H9 (cell line): Measurements from ENCODE around the gene PGS1. TPM values are rescaled to one million over a fixed set of nuclear protein-coding genes. Genes with fewer than 3 reads are reported as not detected.
A peak's percentile ranks its signal among the peaks of the same experiment; 100 is the strongest.

Source experiments
- DNase-seq: peaks from one replicate; pipeline ENCODE4 v3.0.0-alpha.2; 2017
- H2AFZ ChIP-seq: one replicate; pipeline ENCODE4 v1.6.1; 2013; ENCODE audit warnings: mild to moderate bottlenecking, low read length, control low read depth, moderate library complexity
- H2AK5ac ChIP-seq: 2 replicates; pipeline ENCODE4 v1.6.1; 2013; ENCODE audit warnings: low read length, control low read depth, mixed read lengths; ENCODE audit not compliant: insufficient read length
- H2BK120ac ChIP-seq: one replicate; pipeline ENCODE4 v1.6.1; 2013; ENCODE audit warnings: low read depth, mild to moderate bottlenecking, low read length, control low read depth, inconsistent platforms; ENCODE audit not compliant: poor library complexity, severe bottlenecking
- H2BK12ac ChIP-seq: 2 replicates; pipeline ENCODE4 v1.6.1; 2013; ENCODE audit warnings: low read length, control low read depth, mixed read lengths, low read depth; ENCODE audit not compliant: insufficient read length
- H2BK15ac ChIP-seq: 2 replicates; pipeline ENCODE4 v1.6.1; 2013; ENCODE audit warnings: low read depth, low read length, control low read depth
- H2BK20ac ChIP-seq: one replicate; pipeline ENCODE4 v1.6.1; 2013; ENCODE audit warnings: low read depth, mild to moderate bottlenecking, low read length, control low read depth, inconsistent platforms; ENCODE audit not compliant: poor library complexity, severe bottlenecking
- H2BK5ac ChIP-seq: 2 replicates; pipeline ENCODE4 v1.6.1; 2013; ENCODE audit warnings: low read length, control low read depth, mixed read lengths; ENCODE audit not compliant: insufficient read length
- H3K14ac ChIP-seq: 2 replicates; pipeline ENCODE4 v1.6.1; 2013; ENCODE audit warnings: low read length, control low read depth; ENCODE audit not compliant: insufficient read depth
- H3K18ac ChIP-seq: 2 replicates; pipeline ENCODE4 v1.6.1; 2013; ENCODE audit warnings: low read depth, mild to moderate bottlenecking, mixed read lengths, low read length, control low read depth; ENCODE audit not compliant: insufficient read length
- H3K23ac ChIP-seq: 2 replicates; pipeline ENCODE4 v1.6.1; 2013; ENCODE audit warnings: low read length, control low read depth, mixed read lengths, low read depth; ENCODE audit not compliant: insufficient read length
- H3K23me2 ChIP-seq: 2 replicates; pipeline ENCODE4 v1.6.1; 2013; ENCODE audit warnings: low read depth, mild to moderate bottlenecking, mixed read lengths, low read length, control low read depth; ENCODE audit not compliant: insufficient read length, poor library complexity, severe bottlenecking
- H3K27ac ChIP-seq: 2 replicates; pipeline ENCODE4 v1.5.1; 2013; ENCODE audit warnings: low read length, control low read depth, mixed read lengths, low read depth; ENCODE audit not compliant: insufficient read length
- H3K27me3 ChIP-seq: 2 replicates; pipeline ENCODE4 v1.6.1; 2013; ENCODE audit warnings: low read length, control low read depth, inconsistent platforms; ENCODE audit not compliant: insufficient read depth
- H3K4ac ChIP-seq: 2 replicates; pipeline ENCODE4 v1.6.1; 2013; ENCODE audit warnings: low read depth, mild to moderate bottlenecking, control low read depth, inconsistent platforms, low read length, moderate library complexity
- H3K4me1 ChIP-seq: 2 replicates; pipeline ENCODE4 v1.6.1; 2013; ENCODE audit warnings: low read length, control low read depth, inconsistent platforms; ENCODE audit not compliant: insufficient read depth
- H3K4me2 ChIP-seq: 2 replicates; pipeline ENCODE4 v1.6.1; 2013; ENCODE audit warnings: low read length, control low read depth, mixed read lengths; ENCODE audit not compliant: insufficient read length, insufficient read depth
- H3K56ac ChIP-seq: 2 replicates; pipeline ENCODE4 v1.6.1; 2013; ENCODE audit warnings: low read depth, mild to moderate bottlenecking, mixed read lengths, low read length, control low read depth; ENCODE audit not compliant: insufficient read length
- H3K79me1 ChIP-seq: 2 replicates; pipeline ENCODE4 v1.6.1; 2013; ENCODE audit warnings: low read depth, mild to moderate bottlenecking, moderate library complexity, low read length, control low read depth, inconsistent platforms; ENCODE audit not compliant: insufficient read depth, poor library complexity, severe bottlenecking
- H3K79me2 ChIP-seq: 2 replicates; pipeline ENCODE4 v1.6.1; 2013; ENCODE audit warnings: low read length, control low read depth, inconsistent platforms; ENCODE audit not compliant: insufficient read depth
- H3K9ac ChIP-seq: 2 replicates; pipeline ENCODE4 v1.6.1; 2013; ENCODE audit warnings: low read length, control low read depth, mixed read lengths; ENCODE audit not compliant: insufficient read length; ENCODE audit errors: extremely low read depth
- H3K9me3 ChIP-seq: one replicate; pipeline ENCODE4 v1.6.1; 2013; ENCODE audit warnings: low read depth, low read length, inconsistent platforms; ENCODE audit not compliant: control insufficient read depth
- H3T11ph ChIP-seq: one replicate; pipeline ENCODE4 v1.6.1; 2013; ENCODE audit warnings: mild to moderate bottlenecking, low read length, control low read depth, inconsistent platforms
- H4K20me1 ChIP-seq: one replicate; pipeline ENCODE4 v1.6.1; 2013; ENCODE audit not compliant: control insufficient read depth, insufficient read length, insufficient read depth
- H4K5ac ChIP-seq: 2 replicates; pipeline ENCODE4 v1.6.1; 2013; ENCODE audit warnings: low read depth, mild to moderate bottlenecking, mixed read lengths, low read length, control low read depth; ENCODE audit not compliant: insufficient read length
- H4K8ac ChIP-seq: replicated peaks from 2 replicates; pipeline ENCODE4 v1.6.1; 2013; ENCODE audit warnings: low read length, control low read depth, mixed read lengths, low read depth; ENCODE audit not compliant: insufficient read length
- H4K91ac ChIP-seq: 2 replicates; pipeline ENCODE4 v1.6.1; 2013; ENCODE audit warnings: low read depth, mild to moderate bottlenecking, moderate library complexity, mixed read lengths, low read length, control low read depth; ENCODE audit not compliant: insufficient read length
- H3K27ac Mint-ChIP-seq, 3 experiments: 2 replicates in 2 of 3; 3 replicates in 1 of 3; pipeline ENCODE4 v1.8.0; 2020 to 2021; ENCODE audit warnings: mixed read lengths in 3 of 3, mild to moderate bottlenecking in 1 of 3, moderate library complexity in 1 of 3
- H3K27me3 Mint-ChIP-seq: 2 replicates; pipeline ENCODE4 v1.8.0; 2021; ENCODE audit warnings: low read depth, mild to moderate bottlenecking, moderate library complexity, mixed read lengths
- H3K36me3 Mint-ChIP-seq, 3 experiments: 2 replicates in 2 of 3; 3 replicates in 1 of 3; pipeline ENCODE4 v1.8.0; 2020 to 2021; ENCODE audit warnings: low read depth in 3 of 3, mixed read lengths in 3 of 3; ENCODE audit not compliant: insufficient read depth in 1 of 3
- H3K4me1 Mint-ChIP-seq, 2 experiments: 2 replicates each; pipeline ENCODE4 v1.8.0; 2020; ENCODE audit warnings: mixed read lengths in 2 of 2
- H3K4me3 Mint-ChIP-seq, 2 experiments: 2 replicates in 1 of 2; 3 replicates in 1 of 2; pipeline ENCODE4 v1.8.0; 2020 to 2021; ENCODE audit warnings: mild to moderate bottlenecking in 2 of 2, mixed read lengths in 2 of 2, moderate library complexity in 1 of 2
- H3K9me3 Mint-ChIP-seq, 2 experiments: 2 replicates in 1 of 2; 3 replicates in 1 of 2; pipeline ENCODE4 v1.8.0; 2020; ENCODE audit warnings: mild to moderate bottlenecking in 2 of 2, mixed read lengths in 2 of 2, moderate library complexity in 1 of 2
- CTCF ChIP-seq: fragments of 200-600 bp; sonication (generic); conservative IDR thresholded peaks from 3 replicates; pipeline ENCODE4 v1.8.0; 2021; ENCODE audit warnings: antibody characterized with exemption, mild to moderate bottlenecking
- WGBS: extraction: QIAGEN DNeasy Blood & Tissue Kit; methylation state at CpG from one replicate; pipeline ENCODE4 v1.1.7; 2013; ENCODE audit warnings: missing lambda C conversion rate, low lambda C conversion rate, mixed read lengths; ENCODE audit not compliant: insufficient read length; ENCODE audit errors: extremely low coverage; 5-methylcytosine and 5-hydroxymethylcytosine counted together
- total RNA-seq: library from RNA; stranded (reverse); gene quantifications from 2 replicates; pipeline ENCODE4 v1.2.1, GENCODE V29; 2021

PGS1 gene
- total RNA-seq, 1 experiment from 2014 or later: 45.7 TPM

GRCh38 chr17:78359997-78360370 is 18.5 kb upstream of the PGS1 start, which contains the start of gene SOCS3:
SOCS3 (minus strand) TSS chr17:78360077; CDS start chr17:78359095, 982 bp downstream.
- WGBS: no CpG with 5 or more reads among the region's 59 CpGs
- H3K23ac ChIP-seq: no peak within 1 kb of the TSS

More at GRCh38 chr17:78359997-78360370, 18.5 kb upstream of the PGS1 start, which contains the start of gene SOCS3:
- TF ChIP-seq CTCF: no peak
- DNase-seq: peak; percentile 96
- Histone ChIP-seq H3K79me2 (peaks cover 15% of the 10 kb centered on the region; the same call in 1 of the 2 replicates), H3K27me3 (no peaks in the 10 kb centered on the region; the same call in 1 of the 2 replicates), H4K20me1 (no peaks in the 10 kb centered on the region), H3K4me2 (peak within 1 kb of the TSS; percentile 77), H3K23me2 (peaks cover 19% of the 10 kb centered on the region), H2BK15ac (no peak within 1 kb of the TSS; the same call in 1 of the 2 replicates), H2AFZ (no peak within 1 kb of the TSS), H2BK12ac (no peak within 1 kb of the TSS), H4K5ac (no peak within 1 kb of the TSS), H2BK120ac (no peak within 1 kb of the TSS), H3K4ac (peak within 1 kb of the TSS; percentile 14; the same call in 1 of the 2 replicates), H3T11ph (no peak within 1 kb of the TSS), H4K91ac (no peak within 1 kb of the TSS), H3K14ac (peak within 1 kb of the TSS; percentile 72), H3K79me1 (no peaks in the 10 kb centered on the region), H3K9ac (peak within 1 kb of the TSS; percentile 75), H3K4me1 (peaks cover 25% of the 10 kb centered on the region; the same call in 1 of the 2 replicates), H2BK20ac (no peak within 1 kb of the TSS), H4K8ac (no peak within 1 kb of the TSS), H3K9me3 (no peaks in the 10 kb centered on the region), H3K56ac (no peak within 1 kb of the TSS), H2AK5ac (no peak within 1 kb of the TSS), H3K18ac (peak within 1 kb of the TSS; percentile 78), H2BK5ac (no peak within 1 kb of the TSS), H3K27ac (no peak within 1 kb of the TSS)
- Mint-ChIP-seq H3K4me1 (peaks cover 64 to 70% of the 10 kb centered on the region in 2 experiments), H3K27me3 (peaks cover 59% of the 10 kb centered on the region), H3K4me3 (peak within 1 kb of the TSS; percentile 68 to 87), H3K27ac (peak within 1 kb of the TSS in 2 of 3 experiments; percentile 81 to 98; a peak in 5 of 7 replicates), H3K36me3 (peaks cover 14 to 21% (median 14%) of the 10 kb centered on the region in 3 experiments; a peak in 6 of 7 replicates), H3K9me3 (no peaks in the 10 kb centered on the region; a peak in 2 of 5 replicates)
